HUES6 (cell line): ENCODE results near the gene IL4R.

ENCODE experiments used
- H3K27ac ChIP-seq: 2 replicates; pipeline ENCODE4 v1.7.0; 2013; ENCODE audit warnings: low read depth, mild to moderate bottlenecking, low read length, inconsistent platforms
- H3K27me3 ChIP-seq: 2 replicates; pipeline ENCODE4 v1.6.1; 2013; ENCODE audit warnings: low read length; ENCODE audit not compliant: control insufficient read depth, insufficient read depth
- H3K36me3 ChIP-seq: 2 replicates; pipeline ENCODE4 v1.6.1; 2013; ENCODE audit warnings: low read length; ENCODE audit not compliant: control insufficient read depth, insufficient read depth
- H3K4me1 ChIP-seq: 2 replicates; pipeline ENCODE4 v1.6.1; 2013; ENCODE audit warnings: low read length; ENCODE audit not compliant: control insufficient read depth, insufficient read depth
- H3K4me3 ChIP-seq: 2 replicates; pipeline ENCODE4 v1.5.1; 2013; ENCODE audit warnings: low read depth, low read length
- H3K9ac ChIP-seq: one replicate; pipeline ENCODE4 v1.6.1; 2013; ENCODE audit warnings: mild to moderate bottlenecking, low read length
- H3K9me3 ChIP-seq: 2 replicates; pipeline ENCODE4 v1.6.1; 2013; ENCODE audit warnings: low read depth, low read length; ENCODE audit not compliant: control insufficient read depth, insufficient read depth

The IL4R gene

GRCh38 chr16:27400751-27401620 lies 87.2 kb downstream of the IL4R start:
- Histone ChIP-seq H3K27ac (no peak overlapping the region), H3K9ac (no peak overlapping the region), H3K4me1 (peaks cover 2% of the 10 kb centered on the region; the same call in 1 of the 2 replicates), H3K27me3 (no peaks in the 10 kb centered on the region), H3K36me3 (no peaks in the 10 kb centered on the region), H3K4me3 (no peak overlapping the region), H3K9me3 (no peaks in the 10 kb centered on the region)

- H3K9ac ChIP-seq: no peak within 1 kb of the TSS
- H3K9me3 ChIP-seq: no peaks in the 10 kb centered on the region
- H3K36me3 ChIP-seq: no peaks in the 10 kb centered on the region
- no peak within 1 kb of the TSS for H3K4me3 ChIP-seq
- H3K27me3 ChIP-seq: no peaks in the 10 kb centered on the region
- H3K4me1 ChIP-seq: peaks cover 6% of the 10 kb centered on the region; the same call in 1 of the 2 replicates
- no peak within 1 kb of the TSS for H3K27ac ChIP-seq
Measured at GRCh38 chr16:27401768-27402568, 88.2 kb downstream of the IL4R start, which contains the start of gene IL21R. Gene IL21R, plus strand, starts transcription at chr16:27402174. Its CDS starts 27,898 bp downstream, at chr16:27430072.

- H3K9me3 ChIP-seq: no peaks in the 10 kb centered on the region
- H3K36me3 ChIP-seq: no peaks in the 10 kb centered on the region
- H3K9ac ChIP-seq: no peak overlapping the region
- peaks cover 6% of the 10 kb centered on the region; the same call in 1 of the 2 replicates for H3K4me1 ChIP-seq
- H3K4me3 ChIP-seq: no peak overlapping the region
- no peak overlapping the region for H3K27ac ChIP-seq
- no peaks in the 10 kb centered on the region for H3K27me3 ChIP-seq
Measured at GRCh38 chr16:27402569-27402963, 88.8 kb downstream of the IL4R start.

GRCh38 chr16:27402964-27403600 lies 89.3 kb downstream of the IL4R start:
- Histone ChIP-seq H3K27me3 (no peaks in the 10 kb centered on the region), H3K9me3 (no peaks in the 10 kb centered on the region), H3K9ac (no peak overlapping the region), H3K36me3 (no peaks in the 10 kb centered on the region), H3K27ac (no peak overlapping the region), H3K4me3 (no peak overlapping the region), H3K4me1 (peaks cover 6% of the 10 kb centered on the region; the same call in 1 of the 2 replicates)

GRCh38 chr16:27403601-27403992 lies 89.8 kb downstream of the IL4R start:
- no peak overlapping the region for H3K27ac ChIP-seq
- H3K9ac ChIP-seq: no peak overlapping the region
- peaks cover 11% of the 10 kb centered on the region; the same call in 1 of the 2 replicates for H3K4me1 ChIP-seq
- no peaks in the 10 kb centered on the region for H3K27me3 ChIP-seq
- no peaks in the 10 kb centered on the region for H3K36me3 ChIP-seq
- H3K4me3 ChIP-seq: no peak overlapping the region
- H3K9me3 ChIP-seq: no peaks in the 10 kb centered on the region

GRCh38 chr16:27404163-27404823 lies 90.5 kb downstream of the IL4R start:
- Histone ChIP-seq H3K4me3 (no peak overlapping the region), H3K36me3 (no peaks in the 10 kb centered on the region)

GRCh38 chr16:27405546-27406451 lies 92.0 kb downstream of the IL4R start:
- no peak overlapping the region for H3K27ac ChIP-seq
- peaks cover 15% of the 10 kb centered on the region; the same call in 1 of the 2 replicates for H3K4me1 ChIP-seq
- no peaks in the 10 kb centered on the region for H3K36me3 ChIP-seq
- no peaks in the 10 kb centered on the region for H3K9me3 ChIP-seq
- H3K27me3 ChIP-seq: no peaks in the 10 kb centered on the region
- H3K4me3 ChIP-seq: no peak overlapping the region
- H3K9ac ChIP-seq: no peak overlapping the region

More at GRCh38 chr16:27404163-27404823, 90.5 kb downstream of the IL4R start:
- Histone ChIP-seq H3K9ac (no peak overlapping the region), H3K27ac (no peak overlapping the region), H3K4me1 (peaks cover 13% of the 10 kb centered on the region; the same call in 1 of the 2 replicates), H3K9me3 (no peaks in the 10 kb centered on the region), H3K27me3 (no peaks in the 10 kb centered on the region)

- no peak overlapping the region for H3K9ac ChIP-seq
- H3K36me3 ChIP-seq: no peaks in the 10 kb centered on the region
- H3K27ac ChIP-seq: no peak overlapping the region
- no peaks in the 10 kb centered on the region for H3K9me3 ChIP-seq
- H3K4me3 ChIP-seq: no peak overlapping the region
- no peaks in the 10 kb centered on the region for H3K27me3 ChIP-seq
- peaks cover 16% of the 10 kb centered on the region; the same call in 1 of the 2 replicates for H3K4me1 ChIP-seq
Measured at GRCh38 chr16:27406511-27407128, 92.8 kb downstream of the IL4R start.

- Histone ChIP-seq H3K27me3 (no peaks in the 10 kb centered on the region), H3K4me1 (peaks cover 16% of the 10 kb centered on the region; the same call in 1 of the 2 replicates), H3K4me3 (no peak overlapping the region), H3K9me3 (no peaks in the 10 kb centered on the region), H3K36me3 (no peaks in the 10 kb centered on the region), H3K9ac (no peak overlapping the region), H3K27ac (no peak overlapping the region)
Measured at GRCh38 chr16:27407133-27407532, 93.4 kb downstream of the IL4R start.
